ENCODE results near the gene STX5.
A peak's percentile ranks its signal among the peaks of the same experiment; 100 is the strongest.
"Not testable (repeated sequence)": the region's sequence is repeated elsewhere in the genome, so short reads cannot be mapped to it uniquely, and the experiment has no call there.

Gene STX5

GRCh38 chr11:62830904-62831519, 839 bp downstream of the STX5 start:
- DNase-seq (ENCODE audit: low read depth in 2 of 2): no peak

- DNase-seq (ENCODE audit: low read depth in 2 of 2): not testable (repeated sequence)
Observed at GRCh38 chr11:62828130-62828529, 3.7 kb downstream of the STX5 start.

- DNase-seq (ENCODE audit: low read depth in 2 of 2): no peak
Observed at GRCh38 chr11:62823677-62824076, 8.2 kb downstream of the STX5 start.

- DNase-seq (ENCODE audit: low read depth in 2 of 2): no peak
Observed at GRCh38 chr11:62817129-62817528, 14.7 kb downstream of the STX5 start.

- DNase-seq (ENCODE audit: low read depth in 2 of 2): no peak
Observed at GRCh38 chr11:62816557-62816956, 15.3 kb downstream of the STX5 start.

- DNase-seq (ENCODE audit: low read depth in 2 of 2): no peak
Observed at GRCh38 chr11:62811659-62812058, 20.2 kb downstream of the STX5 start.

GRCh38 chr11:62810748-62811147, 21.1 kb downstream of the STX5 start:
- DNase-seq (ENCODE audit: low read depth in 2 of 2): no peak

GRCh38 chr11:62806611-62807121, 25.2 kb downstream of the STX5 start:
- no peak for DNase-seq (ENCODE audit: low read depth in 2 of 2)

GRCh38 chr11:62805961-62806441, 25.9 kb downstream of the STX5 start:
- no peak for DNase-seq (ENCODE audit: low read depth in 2 of 2)

- peak; percentile 81 to 82 for DNase-seq (ENCODE audit: low read depth in 2 of 2)
Observed at GRCh38 chr11:62805076-62805892, 26.6 kb downstream of the STX5 start, which contains the start of gene NXF1. NXF1 (minus strand) TSS chr11:62805440; CDS start chr11:62805356, 84 bp downstream.

GRCh38 chr11:62804310-62805075, 27.4 kb downstream of the STX5 start:
- no peak for DNase-seq (ENCODE audit: low read depth in 2 of 2)

- no peak for DNase-seq (ENCODE audit: low read depth in 2 of 2)
Observed at GRCh38 chr11:62801071-62801470, 30.8 kb downstream of the STX5 start.

- no peak for DNase-seq (ENCODE audit: low read depth in 2 of 2)
Observed at GRCh38 chr11:62799486-62799885, 32.4 kb downstream of the STX5 start.

- DNase-seq (ENCODE audit: low read depth in 2 of 2): no peak
Observed at GRCh38 chr11:62796281-62796680, 35.6 kb downstream of the STX5 start.

- no peak for DNase-seq (ENCODE audit: low read depth in 2 of 2)
Observed at GRCh38 chr11:62794201-62794775, 37.6 kb downstream of the STX5 start.

- DNase-seq (ENCODE audit: low read depth in 2 of 2): no peak
Observed at GRCh38 chr11:62792202-62792575, 39.7 kb downstream of the STX5 start.

- DNase-seq (ENCODE audit: low read depth in 2 of 2): no peak
Observed at GRCh38 chr11:62791501-62792201, 40.2 kb downstream of the STX5 start, which contains the start of gene TMEM223. TMEM223 (minus strand) TSS chr11:62792006; CDS start chr11:62791994, 12 bp downstream.

GRCh38 chr11:62789576-62789975, 42.3 kb downstream of the STX5 start:
- DNase-seq (ENCODE audit: low read depth in 2 of 2): no peak

GRCh38 chr11:62788991-62789390, 42.9 kb downstream of the STX5 start:
- no peak for DNase-seq (ENCODE audit: low read depth in 2 of 2)

GRCh38 chr11:62787005-62787759, 44.7 kb downstream of the STX5 start, which contains the start of gene TMEM179B:
TMEM179B (plus strand) TSS chr11:62787402; CDS start chr11:62787432, 30 bp downstream.
- DNase-seq (ENCODE audit: low read depth in 2 of 2): peak; percentile 89 to 92
